A673 (cell line): ENCODE data around the gene GPLD1. TPM values are rescaled to one million over a fixed set of nuclear protein-coding genes. Genes with fewer than 3 reads are reported as not detected.

Experiments
- BruUV-seq: library from RNA; stranded (reverse); fragments of 400-500 nt; replicated peaks from 2 replicates; lab custom pipeline; 2021; lab: Mats Ljungman, UMichigan
- CTCF ChIA-PET: fragments of 300-600 bp; sonication (Branson Sonifier 250); formaldehyde crosslinking; loops from one replicate; lab custom pipeline; 2022; ENCODE audit warnings: antibody characterized with exemption; lab: Charles Lee
- POLR2A ChIA-PET: fragments of 300-600 bp; sonication (Branson Sonifier 250); formaldehyde crosslinking; loops from one replicate; lab custom pipeline; 2022; ENCODE audit warnings: antibody characterized with exemption; ENCODE audit not compliant: low non-redundant PET; lab: Charles Lee
- DNase-seq: peaks from one replicate; pipeline ENCODE4 v3.0.0-alpha.2; 2015; ENCODE audit warnings: low spot score
- H3K27ac ChIP-seq: fragments of 200-600 bp; sonication (generic); 2 replicates; pipeline ENCODE4 v1.5.1; 2016; ENCODE audit warnings: mixed run types, low read depth, mild to moderate bottlenecking, mixed read lengths, antibody characterized with exemption, low read length; ENCODE audit not compliant: poor library complexity, severe bottlenecking
- H3K27me3 ChIP-seq: fragments of 200-600 bp; sonication (generic); replicated peaks from 2 replicates; pipeline ENCODE4 v1.6.1; 2017; ENCODE audit warnings: mixed run types, low read depth, mild to moderate bottlenecking, mixed read lengths, antibody characterized with exemption, low read length; ENCODE audit not compliant: insufficient read depth, poor library complexity
- H3K36me3 ChIP-seq: fragments of 200-600 bp; sonication (generic); 2 replicates; pipeline ENCODE4 v1.6.1; 2016; ENCODE audit warnings: mixed run types, mild to moderate bottlenecking, mixed read lengths, antibody characterized with exemption, low read length; ENCODE audit not compliant: insufficient read depth, poor library complexity, severe bottlenecking
- H3K4me1 ChIP-seq: fragments of 200-600 bp; sonication (generic); 2 replicates; pipeline ENCODE4 v1.6.1; 2017; ENCODE audit warnings: mixed run types, mild to moderate bottlenecking, mixed read lengths, antibody characterized with exemption, low read length; ENCODE audit not compliant: insufficient read depth, poor library complexity, severe bottlenecking
- H3K4me3 ChIP-seq: fragments of 200-600 bp; sonication (generic); 2 replicates; pipeline ENCODE4 v1.5.1; 2016; ENCODE audit warnings: low read depth, mixed run types, mild to moderate bottlenecking, mixed read lengths, low read length; ENCODE audit not compliant: poor library complexity, severe bottlenecking
- H3K9me3 ChIP-seq: fragments of 200-600 bp; sonication (generic); 2 replicates; pipeline ENCODE4 v1.6.1; 2016; ENCODE audit warnings: mixed run types, low read depth, mild to moderate bottlenecking, mixed read lengths, antibody characterized with exemption, low read length; ENCODE audit not compliant: poor library complexity, severe bottlenecking
- EZH2 ChIP-seq: fragments of 200-600 bp; sonication (generic); IDR thresholded peaks from 2 replicates; pipeline ENCODE4 v1.6.1; 2017; ENCODE audit warnings: borderline replicate concordance, low read depth, mild to moderate bottlenecking, mixed read lengths, antibody characterized with exemption, low read length; ENCODE audit not compliant: poor library complexity, severe bottlenecking
- intact Hi-C: fragments of 100-400 bp; cut with micrococcal nuclease; formaldehyde crosslinking; loops from one replicate; pipeline ENCODE4 v1.10.0; 2022; ENCODE audit not compliant: unreplicated experiment
- total RNA-seq: library from RNA; stranded (reverse); gene quantifications from 2 replicates; pipeline ENCODE4 v1.2.3, GENCODE V29; 2021
- TF ChIP-seq, protein P1 (sequence below): fragments of 300-800, 200-600 bp; sonication (generic); conservative IDR thresholded peaks from 2 replicates; pipeline ENCODE4 v1.5.1; 2017; ENCODE audit warnings: low read depth, mild to moderate bottlenecking, antibody characterized with exemption, low read length, moderate library complexity, mixed read lengths

Gene GPLD1
- total RNA-seq, 1 experiment from 2014 or later = 1.1 TPM

DNA sequence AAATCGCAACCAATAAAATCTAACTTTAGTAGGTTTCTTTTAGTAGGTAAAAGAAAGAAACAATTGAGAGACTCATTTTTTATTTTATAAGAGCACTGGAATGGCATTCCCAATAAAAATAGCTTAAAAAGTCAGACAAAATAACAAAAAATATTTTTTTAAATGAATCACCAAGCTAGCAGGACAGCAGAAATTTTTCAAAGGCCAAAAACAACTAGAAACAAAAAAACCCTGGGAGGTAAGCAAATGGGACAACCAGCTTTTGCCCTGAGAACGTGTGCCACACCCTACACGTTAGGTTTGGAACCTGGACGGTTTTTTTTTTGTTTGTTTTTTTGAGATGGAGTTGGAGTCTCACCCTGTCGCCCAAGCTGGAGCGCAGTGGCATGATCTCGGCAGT, 19.6 kb downstream of the GPLD1 start:
- Histone ChIP-seq H3K9me3 (no peaks in the 10 kb centered on the region), H3K27me3 (no peaks in the 10 kb centered on the region), H3K27ac (no peak overlapping the region), H3K4me3 (no peak overlapping the region), H3K36me3 (no peaks in the 10 kb centered on the region), H3K4me1 (no peaks in the 10 kb centered on the region)
- no peak for DNase-seq
- BruUV-seq = no TSS peak
- ChIA-PET POLR2A (no interaction called here), CTCF (no interaction called here)
- intact Hi-C loops = no loop called here
- TF ChIP-seq EZH2 = no peak
- TF ChIP-seq, protein P1, sequence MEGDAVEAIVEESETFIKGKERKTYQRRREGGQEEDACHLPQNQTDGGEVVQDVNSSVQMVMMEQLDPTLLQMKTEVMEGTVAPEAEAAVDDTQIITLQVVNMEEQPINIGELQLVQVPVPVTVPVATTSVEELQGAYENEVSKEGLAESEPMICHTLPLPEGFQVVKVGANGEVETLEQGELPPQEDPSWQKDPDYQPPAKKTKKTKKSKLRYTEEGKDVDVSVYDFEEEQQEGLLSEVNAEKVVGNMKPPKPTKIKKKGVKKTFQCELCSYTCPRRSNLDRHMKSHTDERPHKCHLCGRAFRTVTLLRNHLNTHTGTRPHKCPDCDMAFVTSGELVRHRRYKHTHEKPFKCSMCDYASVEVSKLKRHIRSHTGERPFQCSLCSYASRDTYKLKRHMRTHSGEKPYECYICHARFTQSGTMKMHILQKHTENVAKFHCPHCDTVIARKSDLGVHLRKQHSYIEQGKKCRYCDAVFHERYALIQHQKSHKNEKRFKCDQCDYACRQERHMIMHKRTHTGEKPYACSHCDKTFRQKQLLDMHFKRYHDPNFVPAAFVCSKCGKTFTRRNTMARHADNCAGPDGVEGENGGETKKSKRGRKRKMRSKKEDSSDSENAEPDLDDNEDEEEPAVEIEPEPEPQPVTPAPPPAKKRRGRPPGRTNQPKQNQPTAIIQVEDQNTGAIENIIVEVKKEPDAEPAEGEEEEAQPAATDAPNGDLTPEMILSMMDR = no peak

DNA sequence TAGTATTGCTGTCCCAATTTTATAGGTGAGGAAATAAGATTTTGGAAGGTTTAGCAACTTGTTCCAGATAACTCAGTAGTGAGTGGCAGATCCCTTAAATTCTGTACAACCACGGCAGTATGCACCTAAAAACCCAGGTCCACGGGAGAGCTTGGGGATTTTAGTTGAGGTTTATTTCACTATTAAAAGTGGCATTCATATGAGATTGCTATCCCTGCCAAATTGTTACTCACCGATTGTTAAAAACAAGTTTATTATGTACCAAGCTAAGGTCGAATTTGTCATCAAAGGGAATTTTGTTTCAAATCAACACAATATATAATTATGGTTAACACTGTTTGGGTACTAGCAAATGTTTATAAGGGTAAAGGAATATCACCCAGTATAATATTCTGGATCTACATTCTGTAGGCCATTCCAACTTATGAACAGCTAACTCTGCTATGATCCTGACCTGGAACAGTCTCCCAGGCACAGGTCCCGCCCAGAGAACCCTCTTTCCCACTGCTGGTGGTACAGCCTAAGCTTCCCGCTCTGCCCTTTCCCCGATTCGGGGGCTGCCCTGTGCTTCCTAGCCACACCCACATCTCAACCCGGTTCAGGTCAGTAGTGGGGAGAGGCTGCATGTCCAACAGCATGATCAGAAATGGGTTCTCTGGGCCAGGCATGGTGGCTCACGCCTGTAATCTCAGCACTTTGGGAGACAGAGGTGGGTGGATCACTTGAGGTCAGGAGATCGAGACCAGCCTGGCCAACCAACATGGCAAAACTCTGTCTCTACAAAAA, 24.9 kb downstream of the GPLD1 start:
- no peak overlapping the region for H3K4me3 ChIP-seq
- no peak overlapping the region for H3K27ac ChIP-seq
- intact Hi-C loops = no loop called here
- BruUV-seq = no TSS peak
- no peak for DNase-seq
- no peaks in the 10 kb centered on the region for H3K9me3 ChIP-seq
- H3K36me3 ChIP-seq = no peaks in the 10 kb centered on the region
- POLR2A ChIA-PET = no interaction called here
- TF ChIP-seq, protein P1 = no peak
- no peaks in the 10 kb centered on the region for H3K4me1 ChIP-seq
- peaks cover 3% of the 10 kb centered on the region for H3K27me3 ChIP-seq
- CTCF ChIA-PET = no interaction called here

DNA sequence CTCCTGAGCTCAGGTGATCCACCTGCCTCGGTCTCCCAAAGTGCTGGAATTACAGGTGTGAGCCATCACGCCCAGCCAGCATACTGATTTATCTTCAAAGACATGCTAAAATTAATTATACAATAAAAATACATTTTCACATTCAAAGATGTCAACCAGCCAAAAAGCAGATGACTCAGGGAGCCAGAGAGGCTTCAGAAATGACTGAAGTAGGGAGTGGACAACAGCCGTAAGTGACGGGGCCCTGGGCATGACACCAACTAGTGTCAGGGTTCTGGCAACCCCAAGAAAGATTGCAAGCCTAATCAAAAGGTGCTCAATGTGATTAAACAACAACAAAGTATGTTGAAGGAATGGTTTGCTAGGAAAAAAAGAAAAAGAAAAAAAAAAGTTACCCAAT, 28.4 kb downstream of the GPLD1 start:
- Histone ChIP-seq H3K27ac (no peak overlapping the region), H3K4me3 (no peak overlapping the region), H3K36me3 (no peaks in the 10 kb centered on the region), H3K4me1 (no peaks in the 10 kb centered on the region), H3K27me3 (peaks cover 3% of the 10 kb centered on the region), H3K9me3 (no peaks in the 10 kb centered on the region)
- POLR2A ChIA-PET = no interaction called here
- no peak for DNase-seq
- CTCF ChIA-PET = no interaction called here
- TF ChIP-seq EZH2 = no peak
- TF ChIP-seq, protein P1 = no peak
- intact Hi-C loops = no loop called here
- BruUV-seq = no TSS peak
